GM12872 (cell line): ENCODE measurements around the gene SFTA2.

Source experiments
- TF ChIP-seq, protein P1 (sequence below): IDR thresholded peaks from 3 replicates; pipeline ENCODE4 v1.5.1; 2011; ENCODE audit warnings: low read depth, mild to moderate bottlenecking, low read length, moderate library complexity; ENCODE audit not compliant: insufficient read depth

The SFTA2 gene

DNA sequence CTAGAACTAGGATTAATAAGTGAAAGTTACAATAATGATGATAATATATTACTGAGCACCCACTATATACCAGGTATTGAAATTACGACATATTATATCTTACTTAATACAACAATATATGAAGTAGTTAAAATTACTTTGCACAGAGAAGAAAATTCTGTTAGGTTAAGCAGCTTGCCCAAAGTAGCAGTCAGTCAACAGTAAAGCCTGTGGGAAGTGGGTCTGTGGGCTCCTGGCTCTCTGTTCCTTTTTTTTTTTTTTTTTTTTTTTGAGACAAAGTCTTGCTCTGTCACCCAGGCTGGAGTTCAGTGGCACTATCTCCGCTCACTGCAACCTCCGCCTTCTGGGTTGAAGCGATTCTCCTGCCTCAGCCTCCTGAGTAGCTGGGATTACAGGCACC lies 28.7 kb downstream of the SFTA2 start:
- TF ChIP-seq, protein P1, sequence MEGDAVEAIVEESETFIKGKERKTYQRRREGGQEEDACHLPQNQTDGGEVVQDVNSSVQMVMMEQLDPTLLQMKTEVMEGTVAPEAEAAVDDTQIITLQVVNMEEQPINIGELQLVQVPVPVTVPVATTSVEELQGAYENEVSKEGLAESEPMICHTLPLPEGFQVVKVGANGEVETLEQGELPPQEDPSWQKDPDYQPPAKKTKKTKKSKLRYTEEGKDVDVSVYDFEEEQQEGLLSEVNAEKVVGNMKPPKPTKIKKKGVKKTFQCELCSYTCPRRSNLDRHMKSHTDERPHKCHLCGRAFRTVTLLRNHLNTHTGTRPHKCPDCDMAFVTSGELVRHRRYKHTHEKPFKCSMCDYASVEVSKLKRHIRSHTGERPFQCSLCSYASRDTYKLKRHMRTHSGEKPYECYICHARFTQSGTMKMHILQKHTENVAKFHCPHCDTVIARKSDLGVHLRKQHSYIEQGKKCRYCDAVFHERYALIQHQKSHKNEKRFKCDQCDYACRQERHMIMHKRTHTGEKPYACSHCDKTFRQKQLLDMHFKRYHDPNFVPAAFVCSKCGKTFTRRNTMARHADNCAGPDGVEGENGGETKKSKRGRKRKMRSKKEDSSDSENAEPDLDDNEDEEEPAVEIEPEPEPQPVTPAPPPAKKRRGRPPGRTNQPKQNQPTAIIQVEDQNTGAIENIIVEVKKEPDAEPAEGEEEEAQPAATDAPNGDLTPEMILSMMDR = no peak

DNA sequence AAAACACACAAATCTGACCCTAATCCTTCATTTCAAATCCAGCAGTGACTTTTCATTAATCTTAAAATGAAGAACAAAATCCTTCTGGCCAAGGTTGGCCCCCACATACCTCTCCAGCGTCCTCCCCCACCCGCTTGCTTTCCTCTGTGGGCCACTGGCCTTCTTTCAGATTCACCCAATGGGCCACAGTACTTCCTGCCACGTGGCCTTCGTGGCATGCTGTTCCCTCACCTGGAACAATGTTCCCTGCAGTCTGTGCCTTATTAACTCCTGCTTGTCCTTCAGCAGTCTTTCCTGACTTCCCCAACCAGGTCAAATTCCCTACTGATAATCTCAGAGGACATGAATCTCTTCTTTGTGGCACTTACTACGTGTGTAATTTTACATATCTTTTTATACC lies 29.3 kb downstream of the SFTA2 start:
- TF ChIP-seq, protein P1 = no peak

DNA sequence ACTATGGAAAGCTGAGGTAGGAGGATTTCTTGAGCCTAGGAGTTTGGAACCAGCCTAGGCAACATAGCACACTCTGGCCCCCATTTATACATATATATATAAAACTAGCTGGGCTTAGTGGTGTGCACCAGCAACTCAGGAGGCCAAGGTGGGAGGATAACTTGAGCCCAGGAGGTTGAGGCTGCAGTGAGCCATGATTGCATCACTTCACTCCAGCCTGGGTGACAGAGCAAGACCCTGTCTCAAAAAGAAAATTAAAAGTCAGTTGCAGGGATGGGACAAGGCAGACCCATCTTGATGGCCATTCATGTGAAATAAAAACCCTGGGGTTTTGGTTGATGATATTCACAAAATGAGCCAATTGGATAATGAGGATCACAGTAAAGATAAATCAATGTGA lies 30.5 kb downstream of the SFTA2 start:
- TF ChIP-seq, protein P1 = no peak

DNA sequence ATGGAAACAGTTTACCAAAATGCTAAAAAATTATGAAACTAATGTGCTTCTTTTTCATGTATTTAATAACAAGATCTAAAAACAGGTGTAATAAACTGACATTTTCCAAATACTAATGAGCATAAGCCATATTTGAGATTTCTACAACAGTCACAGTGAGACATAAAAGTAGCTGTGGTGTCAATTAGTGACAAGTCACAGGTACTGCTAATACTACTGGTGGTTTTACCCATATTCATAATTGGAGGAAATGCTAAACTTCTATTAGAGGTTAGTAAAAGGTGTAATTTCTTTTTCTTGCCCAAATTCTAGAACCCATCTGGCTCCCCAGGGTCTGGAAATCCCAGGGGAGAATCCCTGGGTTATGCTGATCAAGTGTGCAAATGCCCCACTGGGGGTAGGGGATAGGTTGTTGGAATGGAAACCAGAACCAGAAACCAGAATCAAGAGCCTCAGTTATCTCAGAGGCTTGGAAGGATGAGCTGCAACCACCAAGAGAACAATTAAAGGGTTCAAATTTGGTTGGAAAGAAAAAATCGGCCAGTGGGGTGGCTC lies 31.0 kb downstream of the SFTA2 start:
- TF ChIP-seq, protein P1 = no peak

DNA sequence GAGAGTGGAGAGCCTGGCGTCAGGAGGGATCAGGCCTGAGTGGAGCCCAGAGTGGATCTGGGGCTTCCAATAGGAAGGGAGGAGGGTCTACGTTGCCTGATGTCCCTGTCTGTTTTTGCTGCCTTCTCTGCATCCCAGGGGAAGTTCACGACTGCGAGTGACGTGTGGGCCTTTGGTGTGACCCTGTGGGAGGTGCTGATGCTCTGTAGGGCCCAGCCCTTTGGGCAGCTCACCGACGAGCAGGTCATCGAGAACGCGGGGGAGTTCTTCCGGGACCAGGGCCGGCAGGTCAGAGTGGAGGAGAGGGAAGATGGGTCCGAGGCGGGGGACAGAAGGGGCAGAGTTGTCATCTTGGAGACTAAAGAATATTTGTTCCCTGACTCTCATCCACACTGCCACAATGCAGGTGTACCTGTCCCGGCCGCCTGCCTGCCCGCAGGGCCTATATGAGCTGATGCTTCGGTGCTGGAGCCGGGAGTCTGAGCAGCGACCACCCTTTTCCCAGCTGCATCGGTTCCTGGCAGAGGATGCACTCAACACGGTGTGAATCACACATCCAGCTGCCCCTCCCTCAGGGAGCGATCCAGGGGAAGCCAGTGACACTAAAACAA lies 33.1 kb downstream of the SFTA2 start:
- TF ChIP-seq, protein P1 = no peak

DNA sequence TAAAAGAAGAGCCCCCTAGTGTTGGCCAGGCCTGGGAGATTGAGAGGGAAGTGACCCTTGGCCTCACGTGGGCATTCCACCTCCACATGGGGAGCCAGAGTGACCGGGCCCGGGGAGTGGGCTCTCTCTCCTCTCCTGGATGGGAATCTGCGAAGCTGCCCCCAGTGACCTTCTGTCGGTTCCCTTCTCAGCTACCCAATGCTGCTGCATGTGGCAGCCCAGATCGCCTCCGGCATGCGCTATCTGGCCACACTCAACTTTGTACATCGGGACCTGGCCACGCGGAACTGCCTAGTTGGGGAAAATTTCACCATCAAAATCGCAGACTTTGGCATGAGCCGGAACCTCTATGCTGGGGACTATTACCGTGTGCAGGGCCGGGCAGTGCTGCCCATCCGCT lies 34.1 kb downstream of the SFTA2 start:
- TF ChIP-seq, protein P1 = no peak

DNA sequence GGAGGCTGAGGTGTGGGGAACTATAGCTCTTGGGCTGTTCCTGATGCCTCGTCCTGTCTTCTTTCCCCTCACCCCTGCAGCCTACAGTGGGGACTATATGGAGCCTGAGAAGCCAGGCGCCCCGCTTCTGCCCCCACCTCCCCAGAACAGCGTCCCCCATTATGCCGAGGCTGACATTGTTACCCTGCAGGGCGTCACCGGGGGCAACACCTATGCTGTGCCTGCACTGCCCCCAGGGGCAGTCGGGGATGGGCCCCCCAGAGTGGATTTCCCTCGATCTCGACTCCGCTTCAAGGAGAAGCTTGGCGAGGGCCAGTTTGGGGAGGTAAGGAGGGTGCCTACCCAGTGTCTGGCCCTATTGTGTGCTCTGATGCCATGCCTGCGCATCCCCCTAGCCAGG lies 35.4 kb downstream of the SFTA2 start:
- TF ChIP-seq, protein P1 = no peak
